Vagina (tissue), 2 donors: Measurements from ENCODE around the gene PHACTR3. TPM values are rescaled to one million over a fixed set of nuclear protein-coding genes. Genes with fewer than 3 reads are reported as not detected.
A peak's percentile ranks its signal among the peaks of the same experiment; 100 is the strongest.

Source experiments
- DNase-seq, 2 donors: peaks; one replicate each; pipeline ENCODE4 v3.0.0-alpha.2; 2017; ENCODE audit errors: extremely low spot score in 2 of 2
- H3K27ac ChIP-seq: fragments of 200-600 bp; sonication (generic); one replicate; pipeline ENCODE4 v1.5.1; 2019
- H3K27me3 ChIP-seq: fragments of 200-600 bp; sonication (generic); one replicate; pipeline ENCODE4 v1.5.1; 2019
- H3K36me3 ChIP-seq, 2 donors: fragments of 200-600 bp; sonication (generic); one replicate each; pipeline ENCODE4 v1.5.1; 2017 to 2019
- H3K4me1 ChIP-seq: fragments of 200-600 bp; sonication (generic); one replicate; pipeline ENCODE4 v1.5.1; 2019
- H3K4me3 ChIP-seq, 2 donors: fragments of 200-600 bp; sonication (generic); 1 replicate in 1 of 2; 2 replicates in 1 of 2; pipeline ENCODE4 v1.5.1; 2016 to 2019
- H3K9me3 ChIP-seq: fragments of 200-600 bp; sonication (generic); one replicate; pipeline ENCODE4 v1.5.1; 2019
- POLR2A ChIP-seq, 2 donors: fragments of 450-650 bp; IDR thresholded peaks; one replicate each; pipeline ENCODE4 v1.6.1; 2017; ENCODE audit warnings: antibody characterized with exemption in 2 of 2, mild to moderate bottlenecking in 2 of 2, moderate library complexity in 2 of 2
- POLR2AphosphoS5 ChIP-seq, 2 donors: sonication (generic); formaldehyde crosslinking; IDR thresholded peaks; one replicate each; pipeline ENCODE4 v1.9.0; 2017; ENCODE audit warnings: antibody characterized with exemption in 2 of 2, mild to moderate bottlenecking in 2 of 2, low read depth in 1 of 2; ENCODE audit not compliant: insufficient read depth in 1 of 2
- intact Hi-C: fragments of 100-400 bp; cut with DNase I; formaldehyde crosslinking; loops from one replicate; pipeline ENCODE4 v1.15.1; 2023
- total RNA-seq: library from RNA; depleted of rRNA; stranded (reverse); fragments of >200 nt; gene quantifications from one replicate; pipeline ENCODE4 v1.2.3, GENCODE V29; 2016
- TF ChIP-seq, protein P1 (sequence below), 3 experiments: fragments of 450-650 bp in 2 of 3; fragments of 200-600 bp in 1 of 3; sonication (generic) in 1 of 3; IDR thresholded peaks; one replicate each; pipeline ENCODE4 v1.5.1; 2017 to 2019; ENCODE audit warnings: antibody characterized with exemption in 3 of 3, mild to moderate bottlenecking in 2 of 3, moderate library complexity in 2 of 3

The PHACTR3 gene
- total RNA-seq, 1 donor from 2014 or later = 8.3 TPM

GRCh38 chr20:59652381-59652780 is 48.0 kb downstream of the PHACTR3 start:
- Histone ChIP-seq H3K36me3 (no peaks in the 10 kb centered on the region), H3K27me3 (no peaks in the 10 kb centered on the region), H3K27ac (no peak overlapping the region), H3K9me3 (peaks cover 2% of the 10 kb centered on the region), H3K4me3 (no peak overlapping the region), H3K4me1 (no peaks in the 10 kb centered on the region)
- TF ChIP-seq POLR2A (IDR thresholded peaks at IDR 0.05) (no peak), POLR2AphosphoS5 (IDR thresholded peaks at IDR 0.05; ENCODE audit: insufficient read depth in 1 of 2, low read depth in 1 of 2) (no peak)
- TF ChIP-seq, protein P1, sequence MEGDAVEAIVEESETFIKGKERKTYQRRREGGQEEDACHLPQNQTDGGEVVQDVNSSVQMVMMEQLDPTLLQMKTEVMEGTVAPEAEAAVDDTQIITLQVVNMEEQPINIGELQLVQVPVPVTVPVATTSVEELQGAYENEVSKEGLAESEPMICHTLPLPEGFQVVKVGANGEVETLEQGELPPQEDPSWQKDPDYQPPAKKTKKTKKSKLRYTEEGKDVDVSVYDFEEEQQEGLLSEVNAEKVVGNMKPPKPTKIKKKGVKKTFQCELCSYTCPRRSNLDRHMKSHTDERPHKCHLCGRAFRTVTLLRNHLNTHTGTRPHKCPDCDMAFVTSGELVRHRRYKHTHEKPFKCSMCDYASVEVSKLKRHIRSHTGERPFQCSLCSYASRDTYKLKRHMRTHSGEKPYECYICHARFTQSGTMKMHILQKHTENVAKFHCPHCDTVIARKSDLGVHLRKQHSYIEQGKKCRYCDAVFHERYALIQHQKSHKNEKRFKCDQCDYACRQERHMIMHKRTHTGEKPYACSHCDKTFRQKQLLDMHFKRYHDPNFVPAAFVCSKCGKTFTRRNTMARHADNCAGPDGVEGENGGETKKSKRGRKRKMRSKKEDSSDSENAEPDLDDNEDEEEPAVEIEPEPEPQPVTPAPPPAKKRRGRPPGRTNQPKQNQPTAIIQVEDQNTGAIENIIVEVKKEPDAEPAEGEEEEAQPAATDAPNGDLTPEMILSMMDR (IDR thresholded peaks at IDR 0.05) = no peak
- no peak for DNase-seq
- intact Hi-C loops = no loop called here

- Histone ChIP-seq H3K9me3 (peaks cover 8% of the 10 kb centered on the region), H3K36me3 (no peaks in the 10 kb centered on the region), H3K4me3 (no peak overlapping the region), H3K4me1 (no peaks in the 10 kb centered on the region), H3K27ac (no peak overlapping the region), H3K27me3 (no peaks in the 10 kb centered on the region)
- intact Hi-C loops = no loop called here
- no peak for DNase-seq
- no peak for TF ChIP-seq POLR2AphosphoS5 (IDR thresholded peaks at IDR 0.05; ENCODE audit: insufficient read depth in 1 of 2, low read depth in 1 of 2)
- no peak for TF ChIP-seq POLR2A (IDR thresholded peaks at IDR 0.05)
- TF ChIP-seq, protein P1 (IDR thresholded peaks at IDR 0.05) = no peak
Observed at GRCh38 chr20:59656417-59656816, 52.1 kb downstream of the PHACTR3 start.

- TF ChIP-seq, protein P1 (IDR thresholded peaks at IDR 0.05) = no peak
- TF ChIP-seq POLR2AphosphoS5 (IDR thresholded peaks at IDR 0.05; ENCODE audit: insufficient read depth in 1 of 2, low read depth in 1 of 2) = no peak
- TF ChIP-seq POLR2A (IDR thresholded peaks at IDR 0.05) = no peak
Observed at GRCh38 chr20:59657459-59658046, 53.2 kb downstream of the PHACTR3 start.

GRCh38 chr20:59660471-59660870 is 56.1 kb downstream of the PHACTR3 start:
- Histone ChIP-seq H3K4me1 (no peaks in the 10 kb centered on the region), H3K9me3 (peaks cover 8% of the 10 kb centered on the region), H3K4me3 (no peak overlapping the region), H3K36me3 (no peaks in the 10 kb centered on the region), H3K27ac (no peak overlapping the region), H3K27me3 (no peaks in the 10 kb centered on the region)
- intact Hi-C loops = no loop called here
- DNase-seq = no peak
- TF ChIP-seq POLR2AphosphoS5 (IDR thresholded peaks at IDR 0.05; ENCODE audit: insufficient read depth in 1 of 2, low read depth in 1 of 2) = no peak
- TF ChIP-seq, protein P1 (IDR thresholded peaks at IDR 0.05) = no peak
- TF ChIP-seq POLR2A (IDR thresholded peaks at IDR 0.05) = no peak

More at GRCh38 chr20:59657459-59658046, 53.2 kb downstream of the PHACTR3 start:
- no peaks in the 10 kb centered on the region for H3K36me3 ChIP-seq
- no peak for DNase-seq
- no peak overlapping the region for H3K4me3 ChIP-seq
- H3K27ac ChIP-seq = no peak overlapping the region
- no peaks in the 10 kb centered on the region for H3K4me1 ChIP-seq
- intact Hi-C loops = no loop called here
- H3K27me3 ChIP-seq = no peaks in the 10 kb centered on the region
- H3K9me3 ChIP-seq = peaks cover 8% of the 10 kb centered on the region

DNA sequence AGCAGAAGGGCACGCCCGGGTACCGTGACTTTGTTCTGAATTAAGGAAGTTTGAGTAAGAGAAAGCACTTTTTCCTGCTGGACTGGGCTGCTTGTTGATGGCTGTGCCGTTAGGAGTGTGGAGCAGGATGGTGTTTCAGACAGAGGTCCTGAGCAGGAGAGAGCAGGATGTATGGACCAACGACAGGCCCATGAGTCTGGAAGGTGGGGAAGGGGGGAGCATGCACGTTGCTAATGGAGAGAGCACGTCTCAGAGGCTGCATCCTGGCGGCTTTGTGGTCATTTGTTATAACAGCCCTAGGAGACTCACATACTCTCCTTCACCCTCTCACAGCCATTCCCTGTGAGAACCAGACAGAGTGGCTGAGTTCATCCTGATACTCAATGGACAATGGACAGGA is 56.8 kb downstream of the PHACTR3 start:
- peaks cover 8% of the 10 kb centered on the region for H3K9me3 ChIP-seq
- TF ChIP-seq POLR2A (IDR thresholded peaks at IDR 0.05) (no peak), POLR2AphosphoS5 (IDR thresholded peaks at IDR 0.05; ENCODE audit: insufficient read depth in 1 of 2, low read depth in 1 of 2) (no peak)
- TF ChIP-seq, protein P1 (IDR thresholded peaks at IDR 0.05) = no peak
- no peak overlapping the region for H3K4me3 ChIP-seq
- H3K36me3 ChIP-seq = no peaks in the 10 kb centered on the region
- H3K4me1 ChIP-seq = no peaks in the 10 kb centered on the region
- intact Hi-C loops = no loop called here
- H3K27me3 ChIP-seq = no peaks in the 10 kb centered on the region
- no peak overlapping the region for H3K27ac ChIP-seq
- DNase-seq = peak in 1 of 2 donors; percentile 47
